ENCODE data around the gene TBC1D7.
A peak's percentile ranks its signal among the peaks of the same experiment; 100 is the strongest.

The TBC1D7 gene

DNA sequence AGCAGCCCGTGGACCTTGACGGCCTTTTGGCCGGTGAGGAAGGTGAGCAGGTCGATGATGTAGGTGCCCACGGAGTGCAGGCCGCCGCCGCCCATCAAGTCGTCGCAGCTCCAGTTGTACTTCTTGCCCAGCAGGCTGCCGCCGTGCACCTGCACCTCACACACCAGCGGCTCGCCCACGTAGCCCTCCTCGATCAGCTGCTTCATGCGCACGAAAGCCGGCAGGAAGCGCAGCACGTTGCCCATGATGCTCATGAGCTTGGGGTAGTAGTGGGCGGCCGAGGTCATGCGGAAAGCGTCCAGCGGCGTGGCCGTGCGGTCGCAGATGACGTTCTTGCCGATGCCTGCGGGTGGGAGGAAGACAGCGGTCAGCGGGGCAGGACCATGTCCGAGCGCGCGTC is 37.0 kb upstream of the TBC1D7 start:
- TF ChIP-seq, protein P1, sequence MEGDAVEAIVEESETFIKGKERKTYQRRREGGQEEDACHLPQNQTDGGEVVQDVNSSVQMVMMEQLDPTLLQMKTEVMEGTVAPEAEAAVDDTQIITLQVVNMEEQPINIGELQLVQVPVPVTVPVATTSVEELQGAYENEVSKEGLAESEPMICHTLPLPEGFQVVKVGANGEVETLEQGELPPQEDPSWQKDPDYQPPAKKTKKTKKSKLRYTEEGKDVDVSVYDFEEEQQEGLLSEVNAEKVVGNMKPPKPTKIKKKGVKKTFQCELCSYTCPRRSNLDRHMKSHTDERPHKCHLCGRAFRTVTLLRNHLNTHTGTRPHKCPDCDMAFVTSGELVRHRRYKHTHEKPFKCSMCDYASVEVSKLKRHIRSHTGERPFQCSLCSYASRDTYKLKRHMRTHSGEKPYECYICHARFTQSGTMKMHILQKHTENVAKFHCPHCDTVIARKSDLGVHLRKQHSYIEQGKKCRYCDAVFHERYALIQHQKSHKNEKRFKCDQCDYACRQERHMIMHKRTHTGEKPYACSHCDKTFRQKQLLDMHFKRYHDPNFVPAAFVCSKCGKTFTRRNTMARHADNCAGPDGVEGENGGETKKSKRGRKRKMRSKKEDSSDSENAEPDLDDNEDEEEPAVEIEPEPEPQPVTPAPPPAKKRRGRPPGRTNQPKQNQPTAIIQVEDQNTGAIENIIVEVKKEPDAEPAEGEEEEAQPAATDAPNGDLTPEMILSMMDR (IDR thresholded peaks at IDR 0.05; ENCODE audit: low read length, missing control alignments), result no peak
- no peak overlapping the region for H3K4me3 ChIP-seq (replicated peaks; ENCODE audit: low read depth, low read length)
- no peak for DNase-seq (ENCODE audit: low read depth)

DNA sequence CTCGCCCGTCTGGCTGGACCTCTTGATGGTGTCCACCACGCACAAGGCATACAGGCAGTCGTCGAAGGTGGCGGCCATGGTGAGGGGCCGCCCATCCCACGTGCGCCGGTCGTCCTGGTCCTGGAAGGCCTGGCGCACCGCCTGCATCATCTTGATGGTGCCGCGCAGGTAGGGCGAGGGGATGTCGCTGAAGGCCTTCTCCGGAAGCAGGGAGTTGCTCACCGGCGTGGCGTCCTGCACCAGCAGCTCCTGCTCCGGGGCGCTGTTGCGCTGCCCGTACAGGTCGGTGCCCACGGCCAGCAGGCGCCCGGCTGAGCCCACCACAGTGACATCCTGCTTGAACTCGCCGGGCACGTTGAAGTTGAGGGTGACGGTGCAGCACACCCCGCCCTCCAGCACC is 36.5 kb upstream of the TBC1D7 start:
- H3K4me3 ChIP-seq (replicated peaks; ENCODE audit: low read depth, low read length), result no peak overlapping the region
- DNase-seq (ENCODE audit: low read depth), result no peak
- TF ChIP-seq, protein P1 (IDR thresholded peaks at IDR 0.05; ENCODE audit: low read length, missing control alignments), result no peak

DNA sequence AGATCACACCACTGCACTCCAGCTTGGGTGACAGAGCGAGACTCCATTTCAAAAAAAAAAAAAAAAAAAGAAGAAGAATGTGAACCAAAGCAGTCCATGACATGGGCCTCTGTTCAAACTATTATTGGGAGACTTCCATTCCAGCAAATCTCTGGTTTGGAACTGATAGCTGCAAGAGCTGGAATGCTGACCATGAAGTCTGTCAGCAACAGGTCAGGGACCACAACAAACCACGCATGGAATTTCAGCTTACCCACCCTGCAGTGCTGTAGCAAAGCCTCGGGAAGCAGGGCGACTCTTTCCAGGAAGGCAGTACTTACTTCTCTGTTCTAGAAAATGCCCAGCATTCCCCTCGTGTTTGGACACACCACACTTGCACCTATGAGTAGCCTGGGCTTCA is 34.1 kb upstream of the TBC1D7 start:
- DNase-seq (ENCODE audit: low read depth), result peak; percentile 56
- no peak overlapping the region for H3K4me3 ChIP-seq (replicated peaks; ENCODE audit: low read depth, low read length)
- TF ChIP-seq, protein P1 (IDR thresholded peaks at IDR 0.05; ENCODE audit: low read length, missing control alignments), result no peak

DNA sequence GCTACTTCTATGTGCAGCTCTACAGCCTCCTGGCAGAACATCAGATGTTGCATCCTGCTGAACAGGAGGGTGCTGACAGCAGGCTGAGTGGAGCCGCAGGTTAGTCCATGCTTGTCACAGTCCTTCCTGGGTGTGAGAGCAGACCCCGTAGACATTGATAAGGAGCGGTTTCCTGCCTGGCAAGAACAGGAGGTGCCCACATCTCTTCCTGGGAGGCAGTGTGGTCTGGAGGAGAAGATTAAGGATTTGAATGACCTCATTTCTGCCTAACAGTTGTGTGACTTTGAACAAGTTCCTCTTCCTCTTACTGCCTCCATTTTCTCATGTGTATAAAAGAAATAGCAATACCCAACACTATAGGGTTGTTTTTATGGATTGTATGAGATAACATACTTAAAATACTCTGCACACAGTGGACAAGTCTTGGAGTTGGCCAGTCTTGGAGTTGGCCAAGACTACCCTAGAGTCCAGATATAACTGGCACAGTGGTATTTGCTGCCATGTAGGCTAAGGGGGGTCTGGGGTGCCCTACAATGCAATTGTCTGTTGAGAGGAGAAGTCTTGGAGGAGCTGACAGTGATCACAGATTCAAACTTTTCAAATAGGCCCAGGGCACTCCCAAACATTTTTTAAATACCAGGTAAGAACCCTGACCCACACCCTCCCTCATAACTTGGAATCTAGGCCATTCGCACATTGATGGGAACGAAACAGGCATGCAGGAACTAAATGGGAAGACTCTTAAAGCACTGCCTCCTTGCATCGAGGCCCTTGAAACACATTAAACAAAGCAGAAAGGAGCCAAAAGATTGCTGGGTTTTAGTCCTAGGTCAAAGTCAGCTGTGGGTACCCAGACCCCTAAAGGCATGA is 32.6 kb upstream of the TBC1D7 start:
- TF ChIP-seq, protein P1 (IDR thresholded peaks at IDR 0.05; ENCODE audit: low read length, missing control alignments), result no peak
- DNase-seq (ENCODE audit: low read depth), result peak; percentile 79
- H3K4me3 ChIP-seq (replicated peaks; ENCODE audit: low read depth, low read length), result no peak overlapping the region

DNA sequence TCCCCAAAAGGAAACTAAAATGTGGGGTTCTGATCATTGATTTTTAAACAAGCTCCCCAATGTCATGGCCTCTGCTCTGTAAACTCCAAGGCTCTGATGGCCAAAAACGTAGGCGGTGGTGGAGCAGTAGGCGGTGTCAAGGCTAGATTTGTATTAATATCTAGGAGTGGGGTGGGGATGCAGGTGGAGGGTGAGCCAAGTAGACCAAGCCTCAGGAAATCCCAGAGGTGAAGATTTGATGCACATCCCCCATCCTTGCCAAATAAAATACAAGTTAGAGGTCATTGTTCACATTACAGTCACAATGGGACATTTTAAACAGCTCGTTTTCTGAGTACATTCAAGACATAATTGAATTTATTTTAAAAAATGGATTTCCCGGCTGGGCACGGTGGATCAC is 30.9 kb upstream of the TBC1D7 start:
- DNase-seq (ENCODE audit: low read depth), result no peak
- TF ChIP-seq, protein P1 (IDR thresholded peaks at IDR 0.05; ENCODE audit: low read length, missing control alignments), result no peak

DNA sequence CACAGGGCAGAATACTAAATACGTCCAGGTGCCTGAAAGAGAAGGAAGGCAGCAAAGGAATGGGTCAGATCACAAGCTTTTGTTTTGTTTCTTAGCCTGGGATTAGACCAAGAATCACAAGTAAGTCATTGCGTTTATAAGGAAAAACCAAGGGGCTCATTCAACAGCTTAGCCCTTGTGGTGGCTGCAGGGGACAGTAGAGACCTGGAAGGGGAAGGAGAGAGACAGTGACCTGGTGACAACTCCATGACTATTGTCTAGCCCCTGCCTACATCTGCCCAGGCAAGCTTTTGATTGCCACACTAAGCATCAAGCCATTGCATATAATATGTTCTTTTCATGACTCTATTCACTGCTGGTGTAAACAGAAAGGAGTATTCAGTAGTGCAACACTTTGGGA is 30.2 kb upstream of the TBC1D7 start:
- no peak for DNase-seq (ENCODE audit: low read depth)
- TF ChIP-seq, protein P1 (IDR thresholded peaks at IDR 0.05; ENCODE audit: low read length, missing control alignments), result no peak
- no peak overlapping the region for H3K4me3 ChIP-seq (replicated peaks; ENCODE audit: low read depth, low read length)

More for the DNA sequence above, 30.9 kb upstream of the TBC1D7 start:
- H3K4me3 ChIP-seq (replicated peaks; ENCODE audit: low read depth, low read length), result no peak overlapping the region

All from fibroblast of pulmonary artery (primary cell).